A673 (cell line): ENCODE data around the gene KIF26A.

Experiments
- EZH2 ChIP-seq: fragments of 200-600 bp; sonication (generic); IDR thresholded peaks from 2 replicates; pipeline ENCODE4 v1.6.1; 2017; ENCODE audit warnings: borderline replicate concordance, low read depth, mild to moderate bottlenecking, mixed read lengths, antibody characterized with exemption, low read length; ENCODE audit not compliant: poor library complexity, severe bottlenecking
- TF ChIP-seq, protein P1 (sequence below): fragments of 300-800, 200-600 bp; sonication (generic); conservative IDR thresholded peaks from 2 replicates; pipeline ENCODE4 v1.5.1; 2017; ENCODE audit warnings: low read depth, mild to moderate bottlenecking, antibody characterized with exemption, low read length, moderate library complexity, mixed read lengths

DNA sequence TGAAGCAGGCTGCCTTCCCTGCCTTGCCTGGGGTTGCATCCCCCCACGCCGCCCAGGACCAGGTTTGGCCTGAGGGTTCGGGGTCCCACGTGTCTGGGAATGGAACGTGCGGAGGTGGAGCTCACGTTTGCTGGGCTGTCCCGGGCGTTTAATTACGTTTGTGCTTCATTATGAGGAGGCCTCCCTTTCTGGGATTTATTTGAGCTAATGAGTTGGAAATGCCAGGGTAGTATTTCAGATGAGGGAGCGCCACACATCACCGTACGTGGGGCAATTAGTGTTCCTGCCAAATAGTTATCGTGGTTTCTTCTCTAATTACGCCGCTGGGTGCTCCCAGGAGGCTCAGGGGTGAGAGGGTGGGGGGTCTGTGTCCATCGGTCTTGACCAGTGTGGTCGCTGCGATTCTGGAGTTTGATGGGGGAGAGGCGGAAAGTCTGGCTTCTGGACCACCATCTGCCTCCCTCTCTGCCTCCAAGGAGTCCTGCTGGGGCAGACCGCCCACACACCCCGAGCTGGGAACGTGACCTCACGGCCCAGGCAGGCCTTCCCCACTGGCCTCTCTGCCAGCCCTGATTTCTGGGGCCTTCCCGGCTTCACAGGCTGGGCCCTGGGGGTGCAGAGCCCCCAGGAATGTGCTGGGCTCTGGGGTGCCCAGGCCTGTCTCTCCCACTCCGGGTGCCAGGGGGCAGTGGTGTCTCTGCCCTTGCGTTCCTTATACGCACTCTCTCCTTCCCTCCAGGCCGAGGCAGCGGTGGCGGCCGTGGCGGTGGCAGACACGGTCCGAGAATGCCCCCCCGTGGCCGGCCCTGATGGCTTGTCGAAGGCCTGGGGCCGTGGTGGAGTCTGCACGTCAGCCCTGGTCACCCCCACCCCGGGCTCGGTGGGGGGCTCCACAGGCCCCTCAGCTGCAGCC lies 18.9 kb downstream of the KIF26A start:
- no peak for TF ChIP-seq EZH2
- TF ChIP-seq, protein P1, sequence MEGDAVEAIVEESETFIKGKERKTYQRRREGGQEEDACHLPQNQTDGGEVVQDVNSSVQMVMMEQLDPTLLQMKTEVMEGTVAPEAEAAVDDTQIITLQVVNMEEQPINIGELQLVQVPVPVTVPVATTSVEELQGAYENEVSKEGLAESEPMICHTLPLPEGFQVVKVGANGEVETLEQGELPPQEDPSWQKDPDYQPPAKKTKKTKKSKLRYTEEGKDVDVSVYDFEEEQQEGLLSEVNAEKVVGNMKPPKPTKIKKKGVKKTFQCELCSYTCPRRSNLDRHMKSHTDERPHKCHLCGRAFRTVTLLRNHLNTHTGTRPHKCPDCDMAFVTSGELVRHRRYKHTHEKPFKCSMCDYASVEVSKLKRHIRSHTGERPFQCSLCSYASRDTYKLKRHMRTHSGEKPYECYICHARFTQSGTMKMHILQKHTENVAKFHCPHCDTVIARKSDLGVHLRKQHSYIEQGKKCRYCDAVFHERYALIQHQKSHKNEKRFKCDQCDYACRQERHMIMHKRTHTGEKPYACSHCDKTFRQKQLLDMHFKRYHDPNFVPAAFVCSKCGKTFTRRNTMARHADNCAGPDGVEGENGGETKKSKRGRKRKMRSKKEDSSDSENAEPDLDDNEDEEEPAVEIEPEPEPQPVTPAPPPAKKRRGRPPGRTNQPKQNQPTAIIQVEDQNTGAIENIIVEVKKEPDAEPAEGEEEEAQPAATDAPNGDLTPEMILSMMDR, result no peak
